ENCODE results near the gene SCARB1.

DNA sequence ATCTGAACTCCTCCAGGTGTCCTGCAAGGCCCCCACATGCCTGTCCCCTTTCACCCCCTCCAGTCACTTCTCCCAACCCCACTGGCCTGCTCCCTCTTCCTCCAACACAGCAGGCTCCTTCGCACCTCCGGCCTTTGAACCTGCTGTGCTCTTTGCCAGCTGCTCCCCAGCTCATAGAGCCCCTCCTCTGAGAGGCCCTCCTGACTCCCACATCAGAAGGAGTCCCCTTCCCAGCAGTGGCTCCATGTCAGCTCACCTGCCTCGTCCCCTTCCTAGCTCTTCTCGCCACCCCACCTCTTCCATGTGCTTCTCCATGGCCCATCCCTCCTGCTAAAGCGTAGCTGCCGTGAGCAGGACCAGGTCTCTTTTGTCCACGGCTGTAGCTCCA lies 22.1 kb downstream of the SCARB1 start:
- TF ChIP-seq POLR2A (IDR thresholded peaks at IDR 0.05) (no peak), CTCF (IDR thresholded peaks at IDR 0.05) (no peak)

All from right lobe of liver (tissue), 4 donors.